GM19372 (cell line): Measurements from ENCODE around the gene CPPED1.

ENCODE experiments used
- ATAC-seq: cut with Tn5 transposase; IDR thresholded peaks from one replicate; pipeline ENCODE4 v1.9.1; 2021; ENCODE audit warnings: mild to moderate bottlenecking, low read depth, moderate library complexity; ENCODE audit not compliant: unreplicated experiment

Gene CPPED1

DNA sequence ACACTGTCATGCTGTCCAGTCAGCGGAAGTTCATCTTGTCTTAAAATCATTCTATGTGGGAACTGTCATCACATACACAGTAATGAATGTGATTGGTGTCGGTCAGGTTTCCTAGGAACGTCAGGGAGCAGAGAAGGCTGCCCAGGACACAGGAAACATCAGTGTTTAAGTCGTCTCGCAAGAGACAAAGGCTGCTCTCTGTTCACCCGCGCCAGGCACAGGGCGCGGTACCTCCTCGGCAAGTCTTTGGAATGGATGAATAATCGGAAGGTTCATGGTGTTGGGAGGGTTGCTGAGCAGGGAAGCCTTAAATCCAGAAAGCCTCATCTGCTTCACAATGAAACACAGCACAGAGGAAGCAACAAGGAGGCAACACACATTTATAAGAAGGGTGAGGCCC lies 148.2 kb downstream of the CPPED1 start:
- ATAC-seq: no peak

- ATAC-seq: no peak
These were observed 149.8 kb downstream of the CPPED1 start for GRCh38 chr16:12653820-12654392.

GRCh38 chr16:12652924-12653323 lies 150.8 kb downstream of the CPPED1 start:
- no peak for ATAC-seq

DNA sequence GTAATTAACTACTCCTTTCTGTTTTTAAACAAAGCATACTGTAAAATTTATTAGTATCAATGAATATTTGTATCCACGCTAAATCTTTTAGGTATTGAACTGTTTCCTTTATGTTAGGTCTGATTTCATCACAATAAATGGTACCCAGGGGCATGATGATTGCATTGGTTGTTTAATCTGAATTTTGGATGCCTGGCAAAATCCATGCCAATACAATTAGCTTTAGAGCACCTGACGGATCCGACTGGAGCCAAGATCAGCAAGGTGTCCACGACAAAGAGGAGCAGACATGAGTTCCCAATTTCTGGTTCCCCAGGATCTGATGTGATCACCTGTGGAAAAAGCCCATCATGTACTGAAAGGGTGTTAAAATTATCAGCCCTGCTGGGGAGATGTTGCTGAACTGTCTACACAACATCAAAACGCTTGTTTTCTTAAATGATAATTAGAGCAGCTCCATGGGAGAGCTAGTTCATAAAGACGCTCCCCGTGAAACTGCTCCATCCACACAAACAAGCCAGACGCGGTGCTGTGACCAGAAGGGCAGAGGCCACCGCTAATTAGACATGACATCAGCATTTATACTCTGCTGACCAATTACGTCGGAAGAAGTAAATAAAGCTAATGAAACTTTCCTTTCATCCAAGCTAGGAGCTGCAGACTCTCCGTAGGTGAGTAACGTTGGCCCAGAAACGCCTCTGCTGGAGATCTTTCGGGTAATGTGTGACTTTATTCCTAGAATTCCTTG lies 151.7 kb downstream of the CPPED1 start:
- ATAC-seq: no peak

- ATAC-seq: no peak
These were observed 154.3 kb downstream of the CPPED1 start for GRCh38 chr16:12649356-12649755.

DNA sequence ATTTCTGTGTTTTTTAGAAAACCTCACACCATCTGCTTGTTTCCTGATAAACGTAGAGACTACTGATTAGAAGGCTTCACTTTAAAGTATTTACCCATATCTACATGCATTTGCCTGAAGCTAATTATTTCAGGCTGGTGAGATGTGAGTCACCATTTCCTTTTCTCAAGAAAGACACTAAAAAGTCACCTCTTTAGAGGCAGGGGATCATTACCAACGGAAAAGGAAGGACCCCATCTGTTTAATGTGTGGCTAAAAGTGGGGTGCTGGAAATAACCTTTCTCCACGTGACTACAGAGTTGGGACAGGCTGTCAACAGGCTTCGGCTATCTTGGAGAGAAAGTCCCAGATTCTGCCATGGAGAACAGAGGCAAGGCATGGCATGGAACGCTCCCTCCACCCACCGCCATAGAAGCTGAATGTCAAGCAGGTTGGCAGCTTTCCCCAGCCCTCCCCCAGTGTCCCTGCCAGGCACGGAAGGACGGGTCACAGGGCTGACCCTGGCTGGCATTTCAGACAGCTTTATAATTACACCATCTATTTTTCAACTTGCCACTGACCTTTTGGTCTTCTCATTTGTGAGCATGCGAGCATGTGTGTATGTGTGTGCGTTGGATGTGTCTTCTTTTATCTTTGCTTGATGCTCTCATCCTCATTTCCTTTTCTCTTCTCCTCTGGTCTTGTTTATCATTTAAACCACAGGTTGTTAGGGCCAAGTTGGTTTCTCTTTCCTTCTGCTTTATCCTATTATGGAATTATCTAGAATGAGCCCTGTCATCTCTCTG lies 157.0 kb downstream of the CPPED1 start:
- no peak for ATAC-seq

- no peak for ATAC-seq
These were observed 157.6 kb downstream of the CPPED1 start for GRCh38 chr16:12646098-12646489.

DNA sequence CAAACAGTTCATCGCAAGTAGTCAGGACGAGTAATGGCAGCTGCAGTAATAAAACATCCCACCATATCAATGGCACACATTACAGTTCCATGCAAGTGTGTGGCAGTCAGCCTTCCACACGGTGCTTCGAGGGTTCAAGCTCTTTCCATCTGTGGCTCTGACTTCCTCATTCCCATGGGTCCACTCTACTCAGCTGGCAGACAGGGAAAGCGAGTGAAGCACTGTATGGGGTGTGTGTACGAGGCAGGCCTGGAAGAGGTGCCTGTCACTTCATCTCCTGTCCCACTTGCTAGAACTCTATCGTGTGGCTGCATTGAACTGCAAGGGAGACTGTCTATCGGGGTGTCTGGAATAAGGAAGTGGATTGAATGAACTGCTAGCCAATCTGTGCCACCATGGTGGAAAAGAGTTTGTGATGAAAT lies 160.6 kb downstream of the CPPED1 start:
- ATAC-seq: no peak

GRCh38 chr16:12639044-12639443 lies 164.6 kb downstream of the CPPED1 start:
- no peak for ATAC-seq

DNA sequence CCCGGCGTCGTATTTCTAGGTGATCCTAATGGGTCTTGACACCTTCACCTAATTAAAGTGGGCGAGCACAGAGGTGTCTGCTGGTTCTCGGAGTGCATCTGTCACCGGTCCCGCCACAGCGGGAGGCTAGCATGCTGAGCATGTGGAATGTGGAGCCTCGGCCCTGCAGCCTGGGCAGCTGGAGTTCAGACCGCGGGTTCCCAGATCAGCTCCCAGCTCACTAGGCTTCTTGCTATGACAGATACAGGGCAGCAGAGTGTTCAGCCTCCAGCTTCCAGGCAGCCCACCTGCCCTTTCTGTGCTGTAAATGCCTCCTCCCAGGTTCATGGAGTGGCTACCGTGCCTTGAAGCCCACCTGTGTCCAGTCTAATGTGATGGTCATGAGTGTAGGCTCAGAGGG lies 166.7 kb downstream of the CPPED1 start:
- ATAC-seq: no peak

DNA sequence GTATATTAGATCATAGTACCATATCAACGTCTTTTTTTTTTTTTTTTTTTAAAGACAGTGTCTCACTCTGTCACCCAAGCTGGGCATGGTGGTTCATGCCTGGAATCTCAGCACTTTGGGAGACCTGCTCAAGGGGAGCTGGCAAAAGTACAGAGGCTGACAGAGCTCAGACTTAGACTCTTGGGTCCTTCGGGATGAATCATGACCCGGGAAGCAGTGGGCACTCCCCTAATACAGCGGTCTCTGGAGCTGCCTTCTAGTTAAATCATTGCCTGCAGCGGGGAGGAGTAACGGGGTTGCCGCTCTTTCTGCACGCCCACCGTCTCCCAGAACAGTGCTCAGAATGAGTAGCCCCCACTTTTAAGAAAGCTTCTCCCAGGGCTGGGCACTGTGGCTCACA lies 174.4 kb downstream of the CPPED1 start:
- no peak for ATAC-seq

DNA sequence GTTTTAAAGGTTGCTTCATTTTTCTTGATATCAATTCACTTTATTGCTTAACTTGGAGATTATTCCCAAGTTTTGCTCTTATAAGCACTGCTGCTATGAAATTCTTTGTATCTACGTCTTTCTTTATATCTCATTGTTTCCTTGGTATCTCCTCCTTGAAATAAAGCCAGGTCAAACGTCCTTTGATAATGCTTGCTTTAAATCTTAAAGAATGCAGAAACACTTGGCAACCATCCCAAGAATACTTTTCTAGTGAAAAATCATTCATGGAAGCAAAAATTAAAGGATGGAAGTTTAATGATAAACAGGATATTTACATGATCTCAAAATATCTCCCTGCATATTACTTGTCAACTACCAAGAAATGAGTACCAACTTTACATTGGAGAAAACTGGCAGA lies 175.2 kb downstream of the CPPED1 start:
- no peak for ATAC-seq

- no peak for ATAC-seq
These were observed 176.3 kb downstream of the CPPED1 start for GRCh38 chr16:12627394-12627793.

DNA sequence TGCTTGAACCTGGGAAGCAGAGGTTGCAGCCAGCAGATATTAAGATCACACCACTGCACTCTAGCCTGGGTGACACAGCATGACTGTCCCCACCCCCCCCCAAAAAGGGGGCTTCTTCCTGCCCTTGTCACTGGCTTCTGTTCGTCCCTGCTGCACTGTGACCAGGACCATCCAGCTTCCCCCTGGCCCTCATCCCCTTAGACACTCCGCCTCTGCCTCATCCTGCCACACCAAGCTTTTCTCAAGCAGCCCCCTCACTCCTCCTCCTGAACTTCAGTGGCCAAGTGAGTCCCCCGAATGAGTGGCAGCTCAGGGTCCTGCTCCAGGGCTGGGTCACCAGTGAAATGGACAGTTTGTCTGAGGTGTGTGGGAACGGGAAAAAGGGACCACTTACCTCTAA lies 177.3 kb downstream of the CPPED1 start:
- ATAC-seq: no peak

GRCh38 chr16:12625716-12626115 lies 178.0 kb downstream of the CPPED1 start:
- no peak for ATAC-seq

DNA sequence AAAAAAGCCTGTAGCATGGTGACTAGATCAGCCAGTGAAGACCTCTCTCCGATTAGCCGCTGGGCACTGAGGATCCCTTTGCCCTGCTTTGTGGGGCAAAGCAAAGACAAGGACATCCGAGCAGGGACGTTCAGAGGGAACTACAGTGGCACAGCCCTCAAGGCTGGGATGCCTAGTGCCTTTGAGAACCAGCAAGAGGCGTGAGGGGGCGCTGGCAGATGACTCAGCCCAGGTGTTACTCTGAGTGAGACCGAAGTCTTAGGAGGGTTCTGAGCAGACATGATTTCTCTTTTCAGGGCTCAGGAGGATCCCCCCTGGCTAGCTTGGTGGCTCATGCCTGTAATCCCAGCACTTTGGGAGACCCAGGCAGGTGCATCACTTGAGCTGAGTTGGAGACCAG lies 178.6 kb downstream of the CPPED1 start:
- no peak for ATAC-seq

DNA sequence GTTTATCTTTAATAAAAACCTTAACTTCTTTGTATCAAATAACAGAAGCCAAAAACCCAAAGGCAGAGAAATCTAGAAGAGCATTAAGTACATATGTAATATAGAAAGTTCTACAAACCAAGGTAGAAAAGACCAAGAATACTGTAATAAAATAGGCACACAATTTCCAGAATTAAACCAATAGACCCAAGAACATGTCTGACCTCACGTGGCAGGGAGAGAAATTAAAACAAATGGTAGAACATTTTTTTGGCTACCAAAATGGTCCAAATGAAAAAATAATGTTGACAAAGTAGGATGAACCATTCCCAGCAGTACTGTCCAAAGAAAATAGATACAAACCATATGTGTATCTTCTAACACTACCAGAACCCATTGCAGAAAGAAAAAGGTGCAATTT lies 183.5 kb downstream of the CPPED1 start:
- no peak for ATAC-seq

GRCh38 chr16:12618515-12618914 lies 185.2 kb downstream of the CPPED1 start:
- ATAC-seq: no peak

DNA sequence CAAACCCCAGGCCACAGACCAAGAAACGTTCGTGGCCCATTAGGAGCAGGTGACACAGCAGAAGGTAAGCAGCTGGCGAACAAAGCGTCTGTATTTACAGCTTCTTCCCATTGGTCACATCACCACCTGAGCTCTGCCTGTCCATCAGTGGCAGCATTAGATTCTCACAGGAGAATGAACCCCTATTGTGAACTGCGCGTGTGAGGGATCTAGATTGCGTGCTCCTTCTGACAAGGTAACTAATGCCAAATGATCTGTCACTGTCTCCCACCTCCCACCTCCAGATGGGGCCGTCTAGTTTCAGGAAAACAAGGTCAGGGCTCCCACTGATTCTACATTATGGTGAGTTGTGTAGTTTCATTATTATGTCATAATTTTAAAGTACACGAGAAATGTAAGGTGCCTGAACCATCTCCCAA lies 186.3 kb downstream of the CPPED1 start:
- ATAC-seq: no peak

GRCh38 chr16:12614662-12615278 lies 188.9 kb downstream of the CPPED1 start:
- no peak for ATAC-seq

DNA sequence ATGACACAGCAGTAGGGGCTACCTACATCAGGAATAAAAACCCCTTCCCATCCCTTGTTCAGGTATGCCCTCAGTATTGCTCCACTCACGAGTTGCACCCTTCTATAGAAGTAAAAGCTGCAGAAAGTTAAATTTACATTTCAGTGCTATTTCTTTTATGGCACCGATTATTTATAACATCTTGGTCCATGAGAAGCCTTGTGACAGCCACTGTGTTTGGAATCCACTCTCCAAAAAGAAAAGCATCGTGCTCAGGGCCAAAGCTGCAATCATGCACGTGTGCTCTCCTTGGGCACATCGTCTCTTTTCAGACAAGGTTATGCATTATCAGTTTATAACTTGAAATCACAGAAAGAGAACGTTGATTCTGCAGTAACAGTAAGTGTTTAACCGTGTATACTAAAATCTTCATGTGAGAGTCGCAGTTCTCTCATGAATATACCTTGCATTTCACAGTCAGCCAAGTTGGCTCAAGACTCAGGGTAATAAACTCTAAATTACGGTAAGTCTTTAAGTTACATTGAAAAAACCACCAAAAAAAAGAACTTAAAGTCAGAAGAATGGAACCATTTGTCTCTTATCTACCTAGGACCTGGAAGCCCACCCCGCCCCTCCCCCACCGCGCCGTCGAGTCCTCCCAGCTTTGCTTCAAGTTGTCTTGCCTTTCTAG lies 189.6 kb downstream of the CPPED1 start:
- ATAC-seq: no peak
